GM12891 (cell line): ENCODE results near the gene CMIP.

ENCODE experiments used
- POLR2A ChIP-seq: IDR thresholded peaks from 2 replicates; pipeline ENCODE4 v1.6.1; 2011; ENCODE audit warnings: low read depth, low read length, control low read depth
- POLR2AphosphoS5 ChIP-seq: IDR thresholded peaks from 2 replicates; pipeline ENCODE4 v1.6.1; 2011; ENCODE audit warnings: low read depth, low read length, control low read depth
- POU2F2 ChIP-seq: IDR thresholded peaks from 2 replicates; pipeline ENCODE4 v1.6.1; 2011; ENCODE audit warnings: low read depth, mild to moderate bottlenecking, control low read depth, low read length, moderate library complexity

DNA sequence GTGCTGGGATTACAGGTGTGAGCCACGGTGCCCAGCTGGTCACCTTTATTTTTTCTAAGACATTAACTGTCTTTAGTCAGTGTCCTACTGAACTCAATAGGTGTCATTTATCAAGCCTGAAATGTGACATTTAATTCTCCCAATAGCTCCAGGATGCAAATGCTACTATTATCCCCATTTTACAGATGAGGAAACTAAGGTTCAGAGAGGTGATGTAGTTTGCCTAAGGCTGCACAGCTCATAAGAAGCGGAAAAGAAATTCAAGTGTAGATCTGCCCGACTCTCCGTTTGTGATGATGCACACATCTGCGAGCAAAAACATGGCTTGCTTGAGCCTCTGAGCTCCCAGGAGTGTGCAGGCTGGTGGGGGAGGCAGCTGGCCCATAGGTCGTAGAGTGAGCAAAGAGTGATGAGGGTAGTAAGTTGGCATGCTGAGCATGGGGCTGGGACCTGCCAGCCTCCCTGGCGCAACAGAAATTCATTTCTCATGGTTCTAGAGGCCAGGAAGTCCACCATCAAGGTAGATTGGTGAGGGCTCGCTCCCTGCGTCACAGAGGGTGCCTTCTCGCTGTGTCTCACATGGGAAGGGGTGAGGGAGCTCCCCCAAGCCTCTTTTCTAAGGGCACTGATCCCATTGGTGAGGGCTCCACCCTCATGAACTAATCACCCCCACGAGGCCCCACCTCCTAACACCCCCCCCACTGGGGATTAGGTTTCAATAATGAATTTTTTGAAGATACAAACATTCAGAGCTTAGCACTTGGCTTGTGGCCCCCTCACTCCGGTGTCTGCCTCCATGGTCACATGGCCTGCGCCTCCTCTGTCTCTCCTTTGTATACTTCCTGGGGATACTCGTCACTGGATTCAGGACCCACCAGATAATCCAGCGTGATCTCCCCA is 193.0 kb downstream of the CMIP start:
- TF ChIP-seq POLR2AphosphoS5 (no peak), POU2F2 (no peak), POLR2A (no peak)
